ENCODE results near the gene TMEM117. TPM values are rescaled to one million over a fixed set of nuclear protein-coding genes. Genes with fewer than 3 reads are reported as not detected.

TMEM117 gene
- total RNA-seq, 1 donor from 2014 or later = 13.1 TPM

DNA sequence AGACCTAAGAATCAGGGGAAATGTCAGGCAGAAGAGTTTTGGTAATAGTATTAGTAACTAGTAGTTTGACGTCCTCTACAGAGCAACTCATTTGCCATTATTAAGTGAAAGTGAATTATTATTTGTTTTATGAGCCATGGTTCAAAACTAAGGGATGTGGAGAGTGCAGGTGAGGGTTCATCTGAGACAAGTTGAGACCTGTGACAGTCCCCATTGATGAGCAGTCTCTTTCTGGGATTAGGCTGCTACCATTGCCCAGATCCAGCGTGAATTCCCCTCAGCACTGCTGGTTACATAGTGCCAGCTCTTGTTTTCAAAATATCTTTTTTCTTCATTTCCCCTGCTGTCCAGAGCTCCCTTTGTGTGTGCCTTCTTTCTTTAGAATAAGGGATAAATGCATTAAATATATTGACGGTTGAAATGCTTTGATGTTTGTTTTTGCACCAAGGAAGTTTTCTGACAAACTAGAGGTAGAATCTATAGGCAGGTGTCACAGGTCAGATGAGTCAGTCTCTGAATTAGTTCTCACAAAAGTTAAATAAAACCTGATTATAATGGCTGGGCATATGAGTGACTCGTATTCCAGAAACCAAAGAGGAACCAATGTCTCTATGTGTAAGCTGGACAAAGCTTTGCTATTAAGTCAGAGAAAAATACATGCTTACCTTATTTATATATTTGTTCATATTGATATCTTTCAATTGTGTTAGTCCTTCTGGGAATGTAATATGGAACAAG, 381.4 kb downstream of the TMEM117 start:
- no peaks in the 10 kb centered on the region for H3K9me3 ChIP-seq (ENCODE audit: insufficient read depth, low read depth, low read length)
- Mint-ChIP-seq H3K27ac (ENCODE audit: unreplicated experiment) (no peak overlapping the region), H3K9me3 (ENCODE audit: unreplicated experiment) (peaks cover 3% of the 10 kb centered on the region), H3K27me3 (ENCODE audit: low read depth, unreplicated experiment) (no peaks in the 10 kb centered on the region), H3K4me3 (ENCODE audit: unreplicated experiment) (no peak overlapping the region), H3K4me1 (ENCODE audit: low read depth, unreplicated experiment) (no peaks in the 10 kb centered on the region), H3K36me3 (ENCODE audit: low read depth, unreplicated experiment) (no peaks in the 10 kb centered on the region)
- FAIRE-seq (no peak), DNase-seq (ENCODE audit: low read depth) (no peak)
- H3K4me2 ChIP-seq (ENCODE audit: low read length) = no peak overlapping the region
- H3K79me2 ChIP-seq (ENCODE audit: insufficient read depth, low read length) = no peaks in the 10 kb centered on the region
- H3K27me3 ChIP-seq (ENCODE audit: insufficient read depth, low read length) = no peaks in the 10 kb centered on the region
- no peaks in the 10 kb centered on the region for H3K36me3 ChIP-seq (ENCODE audit: insufficient read depth, low read length)
- no peak overlapping the region for H2AFZ ChIP-seq (ENCODE audit: low read depth, low read length)
- no peak overlapping the region for H3K9ac ChIP-seq (ENCODE audit: low read length)
- H3K4me3 ChIP-seq (ENCODE audit: insufficient read depth, low read depth, low read length) = no peak overlapping the region
- H3K27ac ChIP-seq (ENCODE audit: low read depth, low read length) = no peak overlapping the region
- no peaks in the 10 kb centered on the region for H4K20me1 ChIP-seq (ENCODE audit: insufficient read depth, low read length)
- H3K4me1 ChIP-seq (ENCODE audit: insufficient read depth, low read length) = no peaks in the 10 kb centered on the region
- TF ChIP-seq CTCF (IDR thresholded peaks at IDR 0.05; ENCODE audit: insufficient read depth, low read depth, low read length) (no peak), EZH2 (IDR thresholded peaks at IDR 0.05; ENCODE audit: insufficient read depth, low read length) (no peak)

- no peaks in the 10 kb centered on the region for H3K27me3 Mint-ChIP-seq (ENCODE audit: low read depth, unreplicated experiment)
- FAIRE-seq = no peak
- H3K27me3 ChIP-seq (ENCODE audit: insufficient read depth, low read length) = no peaks in the 10 kb centered on the region
- no peaks in the 10 kb centered on the region for H3K4me1 ChIP-seq (ENCODE audit: insufficient read depth, low read length)
- no peaks in the 10 kb centered on the region for H3K4me1 Mint-ChIP-seq (ENCODE audit: low read depth, unreplicated experiment)
- no peak overlapping the region for H3K4me3 ChIP-seq (ENCODE audit: insufficient read depth, low read depth, low read length)
- no peak overlapping the region for H2AFZ ChIP-seq (ENCODE audit: low read depth, low read length)
- H3K4me3 Mint-ChIP-seq (ENCODE audit: unreplicated experiment) = no peak overlapping the region
- H3K27ac Mint-ChIP-seq (ENCODE audit: unreplicated experiment) = no peak overlapping the region
- H3K9ac ChIP-seq (ENCODE audit: low read length) = no peak overlapping the region
- no peak overlapping the region for H3K4me2 ChIP-seq (ENCODE audit: low read length)
- no peaks in the 10 kb centered on the region for H3K36me3 ChIP-seq (ENCODE audit: insufficient read depth, low read length)
- H3K36me3 Mint-ChIP-seq (ENCODE audit: low read depth, unreplicated experiment) = no peaks in the 10 kb centered on the region
- H3K79me2 ChIP-seq (ENCODE audit: insufficient read depth, low read length) = no peaks in the 10 kb centered on the region
- H3K9me3 Mint-ChIP-seq (ENCODE audit: unreplicated experiment) = peaks cover 2% of the 10 kb centered on the region
- H3K27ac ChIP-seq (ENCODE audit: low read depth, low read length) = no peak overlapping the region
- H4K20me1 ChIP-seq (ENCODE audit: insufficient read depth, low read length) = no peaks in the 10 kb centered on the region
- H3K9me3 ChIP-seq (ENCODE audit: insufficient read depth, low read depth, low read length) = no peaks in the 10 kb centered on the region
- no peak for DNase-seq (ENCODE audit: low read depth)
- TF ChIP-seq EZH2 (IDR thresholded peaks at IDR 0.05; ENCODE audit: insufficient read depth, low read length) = no peak
- TF ChIP-seq CTCF (IDR thresholded peaks at IDR 0.05; ENCODE audit: insufficient read depth, low read depth, low read length) = no peak
Observed at GRCh38 chr12:44223736-44224135, 387.9 kb downstream of the TMEM117 start.
